ENCODE measurements around the gene VHLL.

DNA sequence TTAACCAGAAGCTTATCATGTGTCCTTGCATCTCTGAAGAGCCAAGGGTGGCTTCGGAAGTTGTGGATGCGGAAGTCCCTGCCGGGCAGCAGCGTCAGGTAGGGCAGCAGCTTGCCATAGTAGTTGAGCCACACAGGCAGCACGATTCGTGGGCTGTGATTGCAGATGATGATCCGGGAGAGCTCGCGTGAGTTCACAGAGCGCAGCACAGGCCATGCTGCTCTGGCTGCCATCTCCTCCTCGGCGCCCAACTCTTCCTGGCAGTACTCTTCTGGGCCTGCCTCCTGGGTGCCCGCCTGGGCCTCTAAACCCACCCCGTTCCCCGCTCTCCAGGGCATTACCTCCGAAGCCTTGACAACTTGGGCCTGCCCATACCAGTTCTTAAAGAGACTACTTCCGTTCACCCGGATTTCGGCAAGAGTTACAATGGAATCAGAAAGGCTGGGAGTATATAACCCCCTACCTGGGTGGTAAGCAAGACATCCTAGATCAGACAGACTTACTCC is at the start of gene VHLL:
- TF ChIP-seq, protein P1, sequence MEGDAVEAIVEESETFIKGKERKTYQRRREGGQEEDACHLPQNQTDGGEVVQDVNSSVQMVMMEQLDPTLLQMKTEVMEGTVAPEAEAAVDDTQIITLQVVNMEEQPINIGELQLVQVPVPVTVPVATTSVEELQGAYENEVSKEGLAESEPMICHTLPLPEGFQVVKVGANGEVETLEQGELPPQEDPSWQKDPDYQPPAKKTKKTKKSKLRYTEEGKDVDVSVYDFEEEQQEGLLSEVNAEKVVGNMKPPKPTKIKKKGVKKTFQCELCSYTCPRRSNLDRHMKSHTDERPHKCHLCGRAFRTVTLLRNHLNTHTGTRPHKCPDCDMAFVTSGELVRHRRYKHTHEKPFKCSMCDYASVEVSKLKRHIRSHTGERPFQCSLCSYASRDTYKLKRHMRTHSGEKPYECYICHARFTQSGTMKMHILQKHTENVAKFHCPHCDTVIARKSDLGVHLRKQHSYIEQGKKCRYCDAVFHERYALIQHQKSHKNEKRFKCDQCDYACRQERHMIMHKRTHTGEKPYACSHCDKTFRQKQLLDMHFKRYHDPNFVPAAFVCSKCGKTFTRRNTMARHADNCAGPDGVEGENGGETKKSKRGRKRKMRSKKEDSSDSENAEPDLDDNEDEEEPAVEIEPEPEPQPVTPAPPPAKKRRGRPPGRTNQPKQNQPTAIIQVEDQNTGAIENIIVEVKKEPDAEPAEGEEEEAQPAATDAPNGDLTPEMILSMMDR (IDR thresholded peaks at IDR 0.05; ENCODE audit: low read depth, low read length, missing input control): no peak
- TF ChIP-seq, protein P2, sequence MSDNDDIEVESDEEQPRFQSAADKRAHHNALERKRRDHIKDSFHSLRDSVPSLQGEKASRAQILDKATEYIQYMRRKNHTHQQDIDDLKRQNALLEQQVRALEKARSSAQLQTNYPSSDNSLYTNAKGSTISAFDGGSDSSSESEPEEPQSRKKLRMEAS (IDR thresholded peaks at IDR 0.05): no peak
- TF ChIP-seq RXRA (IDR thresholded peaks at IDR 0.05) (no peak), RAD21 (IDR thresholded peaks at IDR 0.05) (no peak), NR2F2 (IDR thresholded peaks at IDR 0.05) (no peak), HNF4A (conservative IDR thresholded peaks at IDR 0.05) (no peak)
- TF ChIP-seq, protein P3, sequence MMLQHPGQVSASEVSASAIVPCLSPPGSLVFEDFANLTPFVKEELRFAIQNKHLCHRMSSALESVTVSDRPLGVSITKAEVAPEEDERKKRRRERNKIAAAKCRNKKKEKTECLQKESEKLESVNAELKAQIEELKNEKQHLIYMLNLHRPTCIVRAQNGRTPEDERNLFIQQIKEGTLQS (IDR thresholded peaks at IDR 0.05): no peak
